Keratinocyte (primary cell): ENCODE measurements around the gene MMP24OS.

Experiments
- EZH2 ChIP-seq: IDR thresholded peaks from one replicate; pipeline ENCODE4 v1.6.1; 2012; ENCODE audit warnings: inconsistent platforms, mild to moderate bottlenecking, low read length, moderate library complexity
- TF ChIP-seq, protein P1 (sequence below), 3 experiments: IDR thresholded peaks in 1 of 3; conservative IDR thresholded peaks in 1 of 3; optimal IDR thresholded peaks in 1 of 3; 2 replicates in 2 of 3; 3 replicates in 1 of 3; pipeline versions ENCODE3 to v1.5.1; 2011; ENCODE audit warnings: low read length in 3 of 3, mild to moderate bottlenecking in 3 of 3, moderate library complexity in 2 of 3, control low read depth in 1 of 3, inconsistent platforms in 1 of 3; ENCODE audit not compliant: insufficient read depth in 2 of 3; ENCODE audit errors: extremely low read depth in 1 of 3

DNA sequence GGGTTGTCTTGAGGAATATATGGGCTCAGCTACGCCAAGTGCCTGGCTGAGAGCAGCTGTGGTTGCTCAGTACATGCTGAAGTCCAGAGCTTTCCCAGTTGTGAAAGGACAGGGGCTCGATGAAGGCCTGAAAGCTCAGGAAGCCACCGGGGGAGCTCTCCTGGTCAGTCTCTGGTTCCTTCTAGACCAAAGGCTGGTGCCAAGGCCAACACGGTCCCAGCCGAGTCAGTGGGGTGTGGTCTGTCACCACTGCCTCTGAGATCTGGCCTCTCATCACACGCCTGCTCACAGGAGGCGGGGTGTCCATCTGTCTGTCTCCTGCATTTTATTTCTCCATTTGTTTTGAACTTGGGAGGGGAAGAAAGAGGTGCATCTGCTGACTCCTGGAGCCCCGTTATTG is 19.2 kb upstream of the MMP24OS start:
- no peak for TF ChIP-seq EZH2
- TF ChIP-seq, protein P1, sequence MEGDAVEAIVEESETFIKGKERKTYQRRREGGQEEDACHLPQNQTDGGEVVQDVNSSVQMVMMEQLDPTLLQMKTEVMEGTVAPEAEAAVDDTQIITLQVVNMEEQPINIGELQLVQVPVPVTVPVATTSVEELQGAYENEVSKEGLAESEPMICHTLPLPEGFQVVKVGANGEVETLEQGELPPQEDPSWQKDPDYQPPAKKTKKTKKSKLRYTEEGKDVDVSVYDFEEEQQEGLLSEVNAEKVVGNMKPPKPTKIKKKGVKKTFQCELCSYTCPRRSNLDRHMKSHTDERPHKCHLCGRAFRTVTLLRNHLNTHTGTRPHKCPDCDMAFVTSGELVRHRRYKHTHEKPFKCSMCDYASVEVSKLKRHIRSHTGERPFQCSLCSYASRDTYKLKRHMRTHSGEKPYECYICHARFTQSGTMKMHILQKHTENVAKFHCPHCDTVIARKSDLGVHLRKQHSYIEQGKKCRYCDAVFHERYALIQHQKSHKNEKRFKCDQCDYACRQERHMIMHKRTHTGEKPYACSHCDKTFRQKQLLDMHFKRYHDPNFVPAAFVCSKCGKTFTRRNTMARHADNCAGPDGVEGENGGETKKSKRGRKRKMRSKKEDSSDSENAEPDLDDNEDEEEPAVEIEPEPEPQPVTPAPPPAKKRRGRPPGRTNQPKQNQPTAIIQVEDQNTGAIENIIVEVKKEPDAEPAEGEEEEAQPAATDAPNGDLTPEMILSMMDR (optimal IDR thresholded peaks at IDR 0.05 in 1 of 3, IDR thresholded peaks at IDR 0.05 in 1 of 3, conservative IDR thresholded peaks at IDR 0.05 in 1 of 3; ENCODE audit: extremely low read depth in 1 of 3, insufficient read depth in 2 of 3, low read length in 3 of 3) = no peak
